ENCODE measurements around the gene ANKMY2.

GRCh38 chr7:16571941-16572340 is 73.6 kb downstream of the ANKMY2 start:
- TF ChIP-seq, protein P1, sequence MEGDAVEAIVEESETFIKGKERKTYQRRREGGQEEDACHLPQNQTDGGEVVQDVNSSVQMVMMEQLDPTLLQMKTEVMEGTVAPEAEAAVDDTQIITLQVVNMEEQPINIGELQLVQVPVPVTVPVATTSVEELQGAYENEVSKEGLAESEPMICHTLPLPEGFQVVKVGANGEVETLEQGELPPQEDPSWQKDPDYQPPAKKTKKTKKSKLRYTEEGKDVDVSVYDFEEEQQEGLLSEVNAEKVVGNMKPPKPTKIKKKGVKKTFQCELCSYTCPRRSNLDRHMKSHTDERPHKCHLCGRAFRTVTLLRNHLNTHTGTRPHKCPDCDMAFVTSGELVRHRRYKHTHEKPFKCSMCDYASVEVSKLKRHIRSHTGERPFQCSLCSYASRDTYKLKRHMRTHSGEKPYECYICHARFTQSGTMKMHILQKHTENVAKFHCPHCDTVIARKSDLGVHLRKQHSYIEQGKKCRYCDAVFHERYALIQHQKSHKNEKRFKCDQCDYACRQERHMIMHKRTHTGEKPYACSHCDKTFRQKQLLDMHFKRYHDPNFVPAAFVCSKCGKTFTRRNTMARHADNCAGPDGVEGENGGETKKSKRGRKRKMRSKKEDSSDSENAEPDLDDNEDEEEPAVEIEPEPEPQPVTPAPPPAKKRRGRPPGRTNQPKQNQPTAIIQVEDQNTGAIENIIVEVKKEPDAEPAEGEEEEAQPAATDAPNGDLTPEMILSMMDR (IDR thresholded peaks at IDR 0.05; ENCODE audit: insufficient read depth, low read length, poor library complexity, severe bottlenecking) = no peak
- no peak for TF ChIP-seq EZH2phosphoT487 (conservative IDR thresholded peaks at IDR 0.05; ENCODE audit: low read length)
